Measurements from ENCODE around the gene GAS2L1.

GRCh38 chr22:29334148-29334547, 27.7 kb downstream of the GAS2L1 start:
- no peak for TF ChIP-seq CTCF (IDR thresholded peaks at IDR 0.05)
- no peak for TF ChIP-seq POLR2A (IDR thresholded peaks at IDR 0.05)
